HUES6 (cell line): ENCODE data around the gene PIGL.
"Not testable (repeated sequence)": the region's sequence is repeated elsewhere in the genome, so short reads cannot be mapped to it uniquely, and the experiment has no call there.

Experiments
- H3K27ac ChIP-seq: 2 replicates; pipeline ENCODE4 v1.7.0; 2013; ENCODE audit warnings: low read depth, mild to moderate bottlenecking, low read length, inconsistent platforms
- H3K27me3 ChIP-seq: 2 replicates; pipeline ENCODE4 v1.6.1; 2013; ENCODE audit warnings: low read length; ENCODE audit not compliant: control insufficient read depth, insufficient read depth
- H3K36me3 ChIP-seq: 2 replicates; pipeline ENCODE4 v1.6.1; 2013; ENCODE audit warnings: low read length; ENCODE audit not compliant: control insufficient read depth, insufficient read depth
- H3K4me1 ChIP-seq: 2 replicates; pipeline ENCODE4 v1.6.1; 2013; ENCODE audit warnings: low read length; ENCODE audit not compliant: control insufficient read depth, insufficient read depth
- H3K4me3 ChIP-seq: 2 replicates; pipeline ENCODE4 v1.5.1; 2013; ENCODE audit warnings: low read depth, low read length
- H3K9ac ChIP-seq: one replicate; pipeline ENCODE4 v1.6.1; 2013; ENCODE audit warnings: mild to moderate bottlenecking, low read length
- H3K9me3 ChIP-seq: 2 replicates; pipeline ENCODE4 v1.6.1; 2013; ENCODE audit warnings: low read depth, low read length; ENCODE audit not compliant: control insufficient read depth, insufficient read depth

PIGL gene

DNA sequence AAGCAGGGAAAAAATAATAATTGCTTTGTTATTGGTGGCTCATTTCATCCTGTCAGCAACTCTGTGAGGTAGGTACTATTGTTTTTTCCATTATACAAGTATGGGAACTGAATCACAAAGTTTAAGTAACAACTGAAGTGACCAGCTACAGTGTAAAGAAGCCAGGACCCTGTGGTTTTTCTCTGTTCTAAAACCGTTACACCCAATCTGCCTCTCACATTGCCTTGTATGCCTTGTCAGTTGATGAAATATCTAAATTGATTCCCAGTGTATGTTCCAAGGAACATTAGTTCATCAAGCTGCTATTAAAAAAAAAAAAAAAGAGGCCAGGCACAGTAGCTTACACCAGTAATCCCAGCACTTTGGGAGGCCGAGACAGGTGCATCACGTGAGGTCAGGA lies 5.4 kb downstream of the PIGL start:
- H3K36me3 ChIP-seq, result peaks cover 4% of the 10 kb centered on the region; the same call in 1 of the 2 replicates
- no peak overlapping the region for H3K27ac ChIP-seq
- H3K4me3 ChIP-seq, result no peak overlapping the region
- no peaks in the 10 kb centered on the region for H3K9me3 ChIP-seq
- H3K27me3 ChIP-seq, result no peaks in the 10 kb centered on the region
- no peaks in the 10 kb centered on the region for H3K4me1 ChIP-seq
- no peak overlapping the region for H3K9ac ChIP-seq

- H3K4me3 ChIP-seq, H3K27ac ChIP-seq, H3K4me1 ChIP-seq, H3K9me3 ChIP-seq, H3K27me3 ChIP-seq, H3K36me3 ChIP-seq, H3K9ac ChIP-seq: not testable (repeated sequence)
These were observed 13.0 kb downstream of the PIGL start for GRCh38 chr17:16229912-16230561.

DNA sequence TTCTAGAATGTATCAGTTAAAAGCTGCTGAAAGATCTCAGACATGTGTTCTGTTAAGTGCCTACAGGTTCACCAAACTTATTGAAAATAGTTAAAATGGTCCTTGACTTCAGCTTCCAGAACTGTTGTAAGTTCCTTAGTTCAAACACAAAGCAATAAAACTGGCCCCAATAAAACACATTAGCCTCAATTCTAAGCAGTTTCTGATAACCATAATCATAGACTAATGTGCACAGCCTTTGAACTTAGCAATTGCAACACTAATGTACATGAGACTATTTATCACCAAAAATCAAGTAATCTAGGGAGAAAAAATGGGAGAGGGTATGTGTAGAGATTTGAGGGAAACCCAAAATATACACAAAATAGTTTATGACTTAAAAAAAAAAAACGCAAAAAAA lies 15.4 kb downstream of the PIGL start:
- Histone ChIP-seq H3K36me3 (peaks cover 8% of the 10 kb centered on the region), H3K9ac (no peak overlapping the region), H3K27ac (no peak overlapping the region), H3K9me3 (no peaks in the 10 kb centered on the region), H3K4me1 (no peaks in the 10 kb centered on the region), H3K27me3 (no peaks in the 10 kb centered on the region), H3K4me3 (no peak overlapping the region)

- H3K4me3 ChIP-seq, result no peak overlapping the region
- no peak overlapping the region for H3K9ac ChIP-seq
- no peaks in the 10 kb centered on the region for H3K27me3 ChIP-seq
- no peak overlapping the region for H3K27ac ChIP-seq
- peaks cover 11% of the 10 kb centered on the region for H3K4me1 ChIP-seq
- H3K36me3 ChIP-seq, result peaks cover 6% of the 10 kb centered on the region
- no peaks in the 10 kb centered on the region for H3K9me3 ChIP-seq
These were observed 22.9 kb downstream of the PIGL start for GRCh38 chr17:16239931-16240330.

- Histone ChIP-seq H3K9ac (no peak overlapping the region), H3K4me3 (no peak overlapping the region), H3K27me3 (no peaks in the 10 kb centered on the region), H3K27ac (no peak overlapping the region), H3K36me3 (peaks cover under 1% of the 10 kb centered on the region; the same call in 1 of the 2 replicates), H3K9me3 (no peaks in the 10 kb centered on the region), H3K4me1 (peaks cover 11% of the 10 kb centered on the region)
These were observed 24.9 kb downstream of the PIGL start for GRCh38 chr17:16241906-16242399.

- Histone ChIP-seq H3K36me3 (no peaks in the 10 kb centered on the region), H3K9me3 (no peaks in the 10 kb centered on the region), H3K27ac (no peak overlapping the region), H3K9ac (no peak overlapping the region), H3K4me1 (peaks cover 11% of the 10 kb centered on the region), H3K4me3 (no peak overlapping the region), H3K27me3 (no peaks in the 10 kb centered on the region)
These were observed 26.4 kb downstream of the PIGL start for GRCh38 chr17:16243385-16243784.

- Histone ChIP-seq H3K9ac (no peak overlapping the region), H3K36me3 (peaks cover 3% of the 10 kb centered on the region; the same call in 1 of the 2 replicates), H3K27me3 (no peaks in the 10 kb centered on the region), H3K9me3 (no peaks in the 10 kb centered on the region), H3K4me1 (peaks cover 11% of the 10 kb centered on the region), H3K4me3 (no peak overlapping the region), H3K27ac (no peak overlapping the region)
These were observed 27.0 kb downstream of the PIGL start for GRCh38 chr17:16243801-16244567.

- Histone ChIP-seq H3K27me3 (no peaks in the 10 kb centered on the region), H3K36me3 (peaks cover 3% of the 10 kb centered on the region; the same call in 1 of the 2 replicates), H3K9ac (no peak overlapping the region), H3K27ac (no peak overlapping the region), H3K4me1 (peaks cover 11% of the 10 kb centered on the region), H3K4me3 (no peak overlapping the region), H3K9me3 (no peaks in the 10 kb centered on the region)
These were observed 30.6 kb downstream of the PIGL start for GRCh38 chr17:16247586-16247984.

DNA sequence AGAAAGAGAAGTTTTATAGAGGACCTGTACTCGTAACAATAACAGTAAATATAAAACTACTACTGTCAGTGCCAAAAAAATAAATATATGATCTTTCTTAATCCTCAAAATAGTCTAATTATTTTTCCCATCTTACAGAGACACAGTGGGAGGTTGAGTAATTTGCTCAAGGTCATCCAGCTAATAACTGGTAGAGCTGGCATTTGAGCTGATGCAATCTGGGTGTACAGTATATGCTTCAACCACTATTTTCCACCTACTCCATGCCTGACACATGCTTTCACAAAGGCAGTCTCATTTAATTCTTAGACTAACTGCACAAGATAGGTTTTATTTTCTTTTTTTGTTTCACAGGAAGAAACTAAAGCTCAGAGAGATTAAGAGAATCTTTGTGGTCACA lies 33.6 kb downstream of the PIGL start:
- H3K27ac ChIP-seq, result no peak overlapping the region
- peaks cover 6% of the 10 kb centered on the region for H3K4me1 ChIP-seq
- H3K27me3 ChIP-seq, result no peaks in the 10 kb centered on the region
- H3K9ac ChIP-seq, result no peak overlapping the region
- H3K4me3 ChIP-seq, result no peak overlapping the region
- no peaks in the 10 kb centered on the region for H3K9me3 ChIP-seq
- H3K36me3 ChIP-seq, result peaks cover 3% of the 10 kb centered on the region; the same call in 1 of the 2 replicates

GRCh38 chr17:16251043-16251442 lies 34.0 kb downstream of the PIGL start:
- H3K27me3 ChIP-seq, result no peaks in the 10 kb centered on the region
- H3K9me3 ChIP-seq, result no peaks in the 10 kb centered on the region
- H3K27ac ChIP-seq, result no peak overlapping the region
- peaks cover 10% of the 10 kb centered on the region for H3K4me1 ChIP-seq
- H3K9ac ChIP-seq, result no peak overlapping the region
- peaks cover 3% of the 10 kb centered on the region; the same call in 1 of the 2 replicates for H3K36me3 ChIP-seq
- no peak overlapping the region for H3K4me3 ChIP-seq

DNA sequence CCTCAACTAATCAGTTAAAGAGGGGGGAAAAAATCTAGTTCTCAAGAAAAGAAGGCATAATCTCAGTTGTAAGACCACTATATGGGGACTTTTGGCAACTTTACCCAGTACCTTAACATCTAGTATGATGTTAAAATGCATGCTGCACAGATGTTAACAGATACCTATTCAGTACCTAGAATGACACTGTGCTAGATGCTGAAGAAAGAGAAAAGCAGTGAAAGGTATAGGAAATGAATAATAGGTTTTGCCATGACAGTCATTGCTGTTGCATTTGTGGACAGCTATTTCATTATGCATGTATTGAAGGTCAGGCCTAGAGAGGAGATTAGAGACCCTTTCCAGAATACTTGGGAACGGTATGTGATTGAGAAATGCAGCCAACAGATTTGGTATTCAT lies 34.5 kb downstream of the PIGL start:
- Histone ChIP-seq H3K9me3 (no peaks in the 10 kb centered on the region), H3K27ac (no peak overlapping the region), H3K9ac (no peak overlapping the region), H3K4me1 (peaks cover 10% of the 10 kb centered on the region), H3K4me3 (no peak overlapping the region), H3K27me3 (no peaks in the 10 kb centered on the region), H3K36me3 (peaks cover 3% of the 10 kb centered on the region; the same call in 1 of the 2 replicates)
